Ureter (tissue), 1 donor: ENCODE data around the gene STAT1. TPM values are rescaled to one million over a fixed set of nuclear protein-coding genes. Genes with fewer than 3 reads are reported as not detected.

ENCODE experiments used
- DNase-seq: peaks from one replicate; pipeline ENCODE4 v3.0.0-alpha.2; 2020; ENCODE audit warnings: low spot score
- total RNA-seq: library from RNA; stranded (reverse); gene quantifications from one replicate; pipeline ENCODE4 v1.2.4, GENCODE V29; 2023
- donor health status: DM: yes; HTN: yes; CAD: no.

Gene STAT1
- total RNA-seq, 1 donor from 2014 or later, result 84.1 TPM

DNA sequence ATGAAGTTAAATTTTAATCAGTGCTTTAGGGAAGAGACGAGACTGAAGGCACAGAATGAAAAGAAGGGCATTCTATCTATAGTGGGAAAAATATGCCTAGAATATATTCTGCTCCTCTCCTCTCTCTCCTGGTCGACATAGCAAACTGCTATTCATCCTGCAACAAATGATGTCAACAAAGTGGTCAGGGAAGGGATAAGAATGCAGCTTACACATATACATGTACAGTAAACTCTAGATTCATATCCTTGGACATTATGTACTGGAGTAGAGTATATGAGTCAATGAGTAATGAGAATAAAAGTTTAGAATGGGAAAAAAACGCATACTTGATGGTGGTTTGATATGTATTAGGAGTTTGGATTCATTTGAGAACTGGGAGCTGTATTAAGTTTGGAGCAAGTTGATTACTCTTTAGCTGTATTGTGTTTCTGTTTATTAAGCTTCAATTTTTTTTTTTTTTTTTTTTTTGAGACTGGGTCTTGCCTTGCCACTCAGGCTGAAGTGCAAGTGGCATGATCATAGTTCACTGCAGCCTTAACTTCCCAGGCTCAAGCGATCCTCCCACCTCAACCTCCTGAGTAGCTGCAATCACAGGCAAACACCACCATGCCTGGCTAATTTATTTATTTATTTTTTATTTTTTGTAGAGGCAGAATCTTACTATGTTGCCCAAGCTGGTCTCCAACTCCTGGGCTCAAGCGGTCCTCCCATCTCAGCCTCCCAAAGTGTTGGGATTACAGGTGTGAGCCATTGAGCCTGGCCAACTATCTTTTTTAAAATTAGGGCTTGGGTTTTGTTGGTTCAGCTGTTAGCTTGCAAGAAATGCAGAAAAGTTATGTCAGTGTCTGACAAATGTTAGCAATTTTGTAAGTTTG lies 53.8 kb downstream of the STAT1 start:
- DNase-seq, result no peak

DNA sequence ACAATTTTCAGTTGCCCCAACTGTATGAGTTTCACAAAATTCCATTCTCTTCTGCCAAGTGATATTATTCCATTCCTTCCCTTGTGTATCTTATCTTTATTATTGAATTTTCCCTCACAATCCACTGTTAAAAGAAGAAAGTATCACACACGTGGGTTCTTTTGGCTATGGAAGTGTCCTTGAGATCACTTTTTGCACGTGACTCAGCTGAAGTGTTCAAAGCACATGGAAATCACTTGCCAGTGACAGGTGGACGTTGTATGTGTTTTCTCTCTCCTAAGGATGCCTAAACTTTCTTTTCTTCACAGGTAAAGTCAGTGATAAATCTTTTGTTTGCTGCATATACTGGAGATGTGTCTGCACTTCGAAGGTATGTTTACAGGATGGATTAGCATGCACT lies 60.7 kb downstream of the STAT1 start:
- no peak for DNase-seq

DNA sequence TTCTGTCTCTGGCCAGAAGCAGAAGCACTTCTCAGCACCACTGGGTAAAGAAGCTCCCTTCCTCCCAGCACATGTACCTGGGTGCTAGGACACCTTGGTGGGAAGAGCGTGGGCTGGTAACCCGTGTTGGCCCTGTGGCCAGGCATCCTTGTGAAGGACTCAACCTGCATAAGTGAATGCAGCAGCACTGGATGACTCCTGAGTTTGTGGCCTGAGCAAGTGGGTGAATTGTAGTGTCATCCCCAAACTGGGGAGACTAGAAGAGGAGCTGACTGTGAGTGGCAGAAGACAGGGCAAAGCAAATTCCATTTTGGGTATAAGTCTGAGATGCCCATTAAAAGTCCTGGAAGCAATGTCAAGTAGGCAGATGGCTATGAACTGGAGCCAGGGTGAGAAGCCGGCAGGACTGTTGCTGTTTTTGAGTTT lies 63.4 kb downstream of the STAT1 start:
- DNase-seq, result no peak

DNA sequence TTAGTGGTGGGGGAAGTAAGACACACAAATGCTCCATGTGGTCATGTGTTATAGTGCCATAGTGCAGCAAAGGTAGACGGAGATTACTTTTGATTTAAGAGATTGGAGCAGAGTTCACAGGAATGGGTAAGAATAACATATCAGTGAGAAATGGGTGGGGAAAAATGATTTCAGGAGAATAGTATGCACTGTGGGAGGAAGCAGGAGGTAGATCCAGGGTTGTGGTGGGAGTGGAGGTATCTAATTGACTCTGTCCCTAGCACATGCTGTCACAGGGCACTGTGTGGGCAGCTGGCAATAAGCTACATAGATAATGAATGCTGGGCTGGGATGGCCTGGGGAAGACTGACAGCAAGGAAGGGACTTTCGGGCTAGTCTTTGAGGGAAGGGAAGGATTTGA lies 65.3 kb downstream of the STAT1 start:
- no peak for DNase-seq

- DNase-seq, result no peak
These were observed 66.2 kb downstream of the STAT1 start for GRCh38 chr2:190947711-190948251.

GRCh38 chr2:190947141-190947540 lies 66.8 kb downstream of the STAT1 start:
- no peak for DNase-seq

GRCh38 chr2:190943706-190944105 lies 70.3 kb downstream of the STAT1 start:
- no peak for DNase-seq

DNA sequence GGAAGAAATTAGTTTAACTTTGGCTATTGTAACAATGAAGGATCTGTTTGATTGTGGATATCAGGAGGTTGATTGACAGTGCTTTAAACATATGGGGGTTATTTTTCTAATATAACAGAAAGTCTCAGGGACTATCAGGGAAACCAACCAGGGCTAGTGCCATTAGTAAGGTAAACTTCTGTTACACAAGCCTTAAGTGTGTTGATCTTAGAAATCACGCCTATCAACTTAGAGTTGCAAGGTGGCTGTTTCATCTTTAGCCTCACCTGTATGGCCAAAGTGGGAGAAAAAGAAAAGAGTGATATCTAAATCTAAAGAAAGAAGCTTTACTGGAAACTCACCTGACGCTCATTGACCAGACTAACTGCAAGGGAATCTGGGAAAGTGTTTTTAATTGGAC lies 71.3 kb downstream of the STAT1 start:
- no peak for DNase-seq

- no peak for DNase-seq
These were observed 72.4 kb downstream of the STAT1 start for GRCh38 chr2:190941571-190941970.

GRCh38 chr2:190940454-190940853 lies 73.5 kb downstream of the STAT1 start:
- DNase-seq, result no peak

DNA sequence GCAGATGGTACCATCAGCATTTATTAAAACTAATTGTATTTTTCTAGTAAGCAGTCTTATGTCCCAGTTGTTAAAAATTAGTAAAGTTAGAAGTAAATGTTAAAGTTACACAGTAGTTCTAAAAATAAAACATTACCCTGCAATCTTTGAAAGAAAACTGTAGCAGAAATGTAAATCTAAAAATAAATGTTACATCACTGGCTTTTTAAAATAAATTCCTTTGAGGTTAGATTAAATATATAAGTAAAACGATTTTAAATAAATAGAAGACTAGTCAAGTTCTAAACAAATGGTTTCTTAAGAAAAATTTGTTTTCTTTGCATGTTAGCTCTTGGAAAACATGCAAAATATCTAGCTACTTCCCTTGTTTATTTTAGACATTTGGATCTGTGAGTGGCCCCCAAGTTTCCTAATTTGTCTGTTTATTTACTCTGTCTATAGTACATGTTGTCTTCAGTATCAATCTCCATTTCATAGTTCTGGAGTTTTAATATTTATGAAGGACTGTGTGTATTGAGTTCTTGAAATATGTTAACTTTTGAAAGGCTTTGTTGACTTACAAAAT lies 75.1 kb downstream of the STAT1 start:
- no peak for DNase-seq

GRCh38 chr2:190935054-190935453 lies 78.9 kb downstream of the STAT1 start:
- no peak for DNase-seq

DNA sequence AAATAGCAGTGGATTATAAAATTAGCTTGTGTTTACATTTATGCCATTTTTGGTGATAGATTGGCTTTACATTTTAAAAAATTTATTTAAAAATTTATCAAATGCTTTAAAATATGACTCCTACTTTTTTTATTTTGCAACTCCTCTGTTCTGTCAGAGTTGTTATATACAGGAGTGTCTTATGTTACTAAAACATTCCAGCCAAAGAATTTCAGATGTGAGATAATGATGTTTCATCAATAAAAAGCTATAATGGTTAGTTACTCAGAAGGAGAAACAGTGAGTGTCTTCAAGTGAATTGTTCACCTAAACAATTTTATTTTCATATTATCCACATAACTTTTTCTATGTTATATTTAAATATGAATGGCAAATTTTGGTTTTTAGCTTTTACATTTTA lies 80.6 kb downstream of the STAT1 start:
- no peak for DNase-seq

GRCh38 chr2:190932514-190932913 lies 81.5 kb downstream of the STAT1 start:
- DNase-seq, result no peak

DNA sequence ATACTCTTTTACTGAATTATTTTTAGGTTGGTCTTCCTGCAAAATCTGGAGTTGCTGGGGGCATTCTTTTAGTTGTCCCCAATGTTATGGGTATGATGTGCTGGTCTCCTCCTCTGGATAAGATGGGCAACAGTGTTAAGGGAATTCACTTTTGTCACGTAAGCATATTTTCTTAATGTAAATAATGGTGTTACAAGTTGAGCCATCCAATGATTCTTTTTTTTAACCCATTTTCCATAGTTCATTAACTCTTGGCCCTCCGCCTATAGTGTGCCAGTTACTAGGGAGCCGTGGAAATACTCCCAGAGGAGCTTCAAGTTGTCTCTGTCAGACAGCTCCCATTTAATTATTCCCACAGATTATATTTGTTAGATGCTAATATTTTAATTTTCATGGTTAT lies 83.6 kb downstream of the STAT1 start:
- no peak for DNase-seq

DNA sequence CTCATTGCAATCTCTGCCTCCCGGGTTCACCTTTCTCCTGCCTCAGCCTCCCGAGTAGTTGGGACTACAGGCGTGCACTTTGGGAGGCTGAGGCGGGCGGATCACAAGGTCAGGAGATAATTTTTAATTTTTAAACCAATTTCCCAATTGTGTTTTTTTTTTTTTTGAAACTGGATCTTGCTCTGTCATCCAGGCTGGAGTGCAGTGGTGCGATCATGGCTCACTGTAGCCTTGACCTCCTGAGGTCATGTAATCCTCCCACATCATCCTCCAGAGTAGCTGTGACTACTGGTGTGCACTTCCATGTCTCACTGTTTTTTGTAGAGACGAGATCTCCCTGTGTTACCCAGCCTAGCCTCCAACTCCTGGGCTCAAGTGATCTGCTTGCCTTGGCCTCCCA lies 84.1 kb downstream of the STAT1 start:
- DNase-seq, result no peak

DNA sequence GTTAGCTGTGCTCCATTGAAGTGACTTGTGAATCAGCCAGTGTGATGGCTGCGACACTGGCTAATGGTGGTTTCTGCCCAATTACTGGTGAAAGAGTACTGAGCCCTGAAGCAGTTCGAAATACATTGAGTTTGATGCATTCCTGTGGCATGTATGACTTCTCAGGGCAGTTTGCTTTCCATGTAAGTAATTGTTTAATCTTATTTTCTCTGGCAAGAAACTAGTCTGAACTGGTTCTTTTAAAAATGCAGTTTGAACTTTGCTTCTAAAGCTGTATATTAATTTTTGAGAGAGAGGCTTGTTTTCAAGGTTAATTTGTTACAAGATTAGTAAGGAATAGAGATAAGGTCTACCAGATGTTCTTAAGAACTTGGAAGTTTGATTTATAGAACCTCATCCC lies 86.7 kb downstream of the STAT1 start:
- DNase-seq, result no peak

GRCh38 chr2:190922376-190922775 lies 91.6 kb downstream of the STAT1 start:
- no peak for DNase-seq

- DNase-seq, result no peak
These were observed 93.9 kb downstream of the STAT1 start for GRCh38 chr2:190920085-190920484.
